Measurements from ENCODE around the gene ZNF714.
A peak's percentile ranks its signal among the peaks of the same experiment; 100 is the strongest.

ZNF714 gene

GRCh38 chr19:21082011-21082975, at the start of gene ZNF714:
ZNF714 (plus strand) TSS chr19:21082203; CDS start chr19:21098269, 16,066 bp downstream.
- CTCF ChIA-PET: no interaction called here
- TF ChIP-seq PKNOX1 (IDR thresholded peaks at IDR 0.05) (peak; percentile 98), SUZ12 (IDR thresholded peaks at IDR 0.05) (no peak), ELF4 (IDR thresholded peaks at IDR 0.05) (peak; percentile 14; the same call in 1 of the 2 replicates), BHLHE40 (IDR thresholded peaks at IDR 0.05; ENCODE audit: borderline replicate concordance) (no peak)
- peak; percentile 83 for DNase-seq (ENCODE audit: extremely low spot score)
- POLR2A ChIA-PET: interaction anchor here (0.6 to 2.2 kb wide), 7 partner anchors 11 to 247 kb away, joined by 3 to 13 read pairs (median 7); partner anchors contain the start of genes ZNF430, ZNF431 and ZNF708

- POLR2A ChIA-PET: interaction anchor here (1.5 kb wide), 1 partner anchor 37 kb away, joined by 3 read pairs; the partner anchor contains the start of gene ZNF714
Observed at GRCh38 chr19:21045028-21045427, 37.0 kb upstream of the ZNF714 start.

GRCh38 chr19:21046489-21046888, 35.5 kb upstream of the ZNF714 start:
- no peak for DNase-seq (ENCODE audit: extremely low spot score)
- ChIA-PET CTCF (no interaction called here), POLR2A (no interaction called here)
- no peak for TF ChIP-seq NFRKB (IDR thresholded peaks at IDR 0.05)
- TF ChIP-seq SUZ12 (IDR thresholded peaks at IDR 0.05): no peak
- TF ChIP-seq PKNOX1 (IDR thresholded peaks at IDR 0.05): no peak
- no peak for TF ChIP-seq FOXM1 (IDR thresholded peaks at IDR 0.05; ENCODE audit: borderline replicate concordance)
- no peak for TF ChIP-seq ELF4 (IDR thresholded peaks at IDR 0.05)
- no peak for TF ChIP-seq FOXK2 (IDR thresholded peaks at IDR 0.05)
- no peak for TF ChIP-seq ZNF384 (IDR thresholded peaks at IDR 0.05)
- TF ChIP-seq L3MBTL2 (conservative IDR thresholded peaks at IDR 0.05): no peak
- TF ChIP-seq FOXA1 (IDR thresholded peaks at IDR 0.05): no peak
- TF ChIP-seq CTBP1 (IDR thresholded peaks at IDR 0.05; ENCODE audit: borderline replicate concordance): no peak
- no peak for TF ChIP-seq HDGF (IDR thresholded peaks at IDR 0.05; ENCODE audit: borderline replicate concordance)
- TF ChIP-seq BHLHE40 (IDR thresholded peaks at IDR 0.05; ENCODE audit: borderline replicate concordance): no peak
- TF ChIP-seq TARDBP (IDR thresholded peaks at IDR 0.05): no peak
- no peak for TF ChIP-seq SP1 (IDR thresholded peaks at IDR 0.05)
- no peak for TF ChIP-seq ARNT (IDR thresholded peaks at IDR 0.05)
- no peak for TF ChIP-seq LEF1 (IDR thresholded peaks at IDR 0.05; ENCODE audit: borderline replicate concordance)

More at GRCh38 chr19:21045028-21045427, 37.0 kb upstream of the ZNF714 start:
- no peak for TF ChIP-seq PKNOX1 (IDR thresholded peaks at IDR 0.05)
- no peak for TF ChIP-seq LEF1 (IDR thresholded peaks at IDR 0.05; ENCODE audit: borderline replicate concordance)
- TF ChIP-seq ZNF384 (IDR thresholded peaks at IDR 0.05): no peak
- TF ChIP-seq FOXA1 (IDR thresholded peaks at IDR 0.05): no peak
- no peak for TF ChIP-seq FOXK2 (IDR thresholded peaks at IDR 0.05)
- TF ChIP-seq CTBP1 (IDR thresholded peaks at IDR 0.05; ENCODE audit: borderline replicate concordance): no peak
- TF ChIP-seq HDGF (IDR thresholded peaks at IDR 0.05; ENCODE audit: borderline replicate concordance): no peak
- TF ChIP-seq FOXM1 (IDR thresholded peaks at IDR 0.05; ENCODE audit: borderline replicate concordance): no peak
- no peak for TF ChIP-seq TARDBP (IDR thresholded peaks at IDR 0.05)
- TF ChIP-seq SP1 (IDR thresholded peaks at IDR 0.05): no peak
- no peak for TF ChIP-seq SUZ12 (IDR thresholded peaks at IDR 0.05)
- TF ChIP-seq ELF4 (IDR thresholded peaks at IDR 0.05): no peak
- no peak for TF ChIP-seq BHLHE40 (IDR thresholded peaks at IDR 0.05; ENCODE audit: borderline replicate concordance)
- TF ChIP-seq L3MBTL2 (conservative IDR thresholded peaks at IDR 0.05): no peak
- TF ChIP-seq NFRKB (IDR thresholded peaks at IDR 0.05): no peak
- CTCF ChIA-PET: no interaction called here
- no peak for DNase-seq (ENCODE audit: extremely low spot score)

- ChIA-PET CTCF (no interaction called here), POLR2A (no interaction called here)
- TF ChIP-seq TARDBP (IDR thresholded peaks at IDR 0.05) (no peak), ELF4 (IDR thresholded peaks at IDR 0.05) (no peak), BHLHE40 (IDR thresholded peaks at IDR 0.05; ENCODE audit: borderline replicate concordance) (no peak), L3MBTL2 (conservative IDR thresholded peaks at IDR 0.05) (no peak), FOXA1 (IDR thresholded peaks at IDR 0.05) (no peak), FOXM1 (IDR thresholded peaks at IDR 0.05; ENCODE audit: borderline replicate concordance) (no peak), FOXK2 (IDR thresholded peaks at IDR 0.05) (no peak), SUZ12 (IDR thresholded peaks at IDR 0.05) (no peak), ARNT (IDR thresholded peaks at IDR 0.05) (no peak), CTBP1 (IDR thresholded peaks at IDR 0.05; ENCODE audit: borderline replicate concordance) (no peak)
- DNase-seq (ENCODE audit: extremely low spot score): no peak
Observed at GRCh38 chr19:21047716-21048115, 34.3 kb upstream of the ZNF714 start.

- no peak for DNase-seq (ENCODE audit: extremely low spot score)
- ChIA-PET CTCF (no interaction called here), POLR2A (no interaction called here)
- TF ChIP-seq ZNF384 (IDR thresholded peaks at IDR 0.05) (no peak), FOXA1 (IDR thresholded peaks at IDR 0.05) (no peak), NFRKB (IDR thresholded peaks at IDR 0.05) (no peak), BHLHE40 (IDR thresholded peaks at IDR 0.05; ENCODE audit: borderline replicate concordance) (no peak), LEF1 (IDR thresholded peaks at IDR 0.05; ENCODE audit: borderline replicate concordance) (no peak)
Observed at GRCh38 chr19:21052902-21053301, 29.1 kb upstream of the ZNF714 start.

GRCh38 chr19:21065336-21065735, 16.7 kb upstream of the ZNF714 start:
- ChIA-PET POLR2A (no interaction called here), CTCF (no interaction called here)
- TF ChIP-seq BHLHE40 (IDR thresholded peaks at IDR 0.05; ENCODE audit: borderline replicate concordance) (no peak), LEF1 (IDR thresholded peaks at IDR 0.05; ENCODE audit: borderline replicate concordance) (no peak), TARDBP (IDR thresholded peaks at IDR 0.05) (no peak), NFRKB (IDR thresholded peaks at IDR 0.05) (no peak)
- DNase-seq (ENCODE audit: extremely low spot score): no peak

Measured in HEK293T (cell line).